H1 (cell line): ENCODE results near the gene OR2T35. TPM values are rescaled to one million over a fixed set of nuclear protein-coding genes. Genes with fewer than 3 reads are reported as not detected.
"Not testable (repeated sequence)": the region's sequence is repeated elsewhere in the genome, so short reads cannot be mapped to it uniquely, and the experiment has no call there.

Source experiments
- CTCF ChIA-PET: fragments of 300-600 bp; sonication (Branson Sonifier 250); formaldehyde crosslinking; loops from one replicate; lab custom pipeline; 2021; ENCODE audit not compliant: partially characterized antibody; lab: Charles Lee
- POLR2A ChIA-PET: fragments of 300-600 bp; sonication (Branson Sonifier 250); formaldehyde crosslinking; loops from one replicate; lab custom pipeline; 2021; ENCODE audit warnings: inconsistent platforms; ENCODE audit not compliant: partially characterized antibody; lab: Charles Lee
- DNase-seq, 2 experiments: peaks; one replicate each; pipeline versions ENCODE4 v3.0.0 to v3.0.0-alpha.2; 2010 to 2022; ENCODE audit warnings: low spot score in 2 of 2, low read depth in 1 of 2, mixed read lengths in 1 of 2
- FAIRE-seq: peaks from 2 replicates; lab custom pipeline; 2011; peaks lifted over from hg19 to GRCh38; lab: Jason Lieb, UNC
- H2AFZ ChIP-seq: 2 replicates; pipeline ENCODE4 v1.8.1; 2012; ENCODE audit warnings: low read length, inconsistent platforms
- H2AK5ac ChIP-seq: 2 replicates; pipeline ENCODE4 v1.6.1; 2013; ENCODE audit warnings: low read depth, low read length
- H2BK120ac ChIP-seq: replicated peaks from 2 replicates; pipeline ENCODE3; 2013; ENCODE audit warnings: low read depth, low read length, inconsistent platforms
- H2BK12ac ChIP-seq: 2 replicates; pipeline ENCODE4 v1.6.1; 2013; ENCODE audit warnings: low read depth, low read length
- H2BK15ac ChIP-seq: 2 replicates; pipeline ENCODE4 v1.6.1; 2013; ENCODE audit warnings: low read length
- H2BK20ac ChIP-seq: 2 replicates; pipeline ENCODE4 v1.6.1; 2013; ENCODE audit warnings: low read length
- H2BK5ac ChIP-seq: 2 replicates; pipeline ENCODE4 v1.6.1; 2013; ENCODE audit warnings: low read depth, low read length
- H3K14ac ChIP-seq: 2 replicates; pipeline ENCODE4 v1.6.1; 2013; ENCODE audit warnings: inconsistent platforms; ENCODE audit not compliant: insufficient read length
- H3K18ac ChIP-seq: 2 replicates; pipeline ENCODE4 v1.6.1; 2013; ENCODE audit warnings: low read length; ENCODE audit errors: extremely low read depth
- H3K23ac ChIP-seq: 2 replicates; pipeline ENCODE4 v1.6.1; 2013; ENCODE audit warnings: inconsistent platforms; ENCODE audit not compliant: insufficient read length
- H3K23me2 ChIP-seq: 2 replicates; pipeline ENCODE4 v1.6.1; 2013; ENCODE audit warnings: low read depth, low read length
- H3K27ac ChIP-seq: 2 replicates; pipeline ENCODE4 v1.6.1; 2011; ENCODE audit warnings: low read depth, low read length, inconsistent platforms
- H3K27me3 ChIP-seq, 4 experiments: replicated peaks in 1 of 4; 1 replicate in 1 of 4; 2 replicates in 3 of 4; pipeline versions ENCODE4 v1.6.1 to v1.8.1; 2011 to 2013; ENCODE audit warnings: low read length in 3 of 4, mild to moderate bottlenecking in 3 of 4, inconsistent platforms in 2 of 4, mixed read lengths in 2 of 4, moderate library complexity in 1 of 4; ENCODE audit not compliant: control insufficient read depth in 3 of 4, insufficient read depth in 3 of 4; ENCODE audit errors: extremely low read depth in 1 of 4
- H3K36me3 ChIP-seq, 4 experiments: 2 replicates each; pipeline versions ENCODE4 v1.6.1 to v1.8.1; 2011 to 2013; ENCODE audit warnings: mild to moderate bottlenecking in 4 of 4, low read length in 3 of 4, moderate library complexity in 2 of 4, control low read depth in 1 of 4, inconsistent platforms in 1 of 4; ENCODE audit not compliant: insufficient read depth in 4 of 4, control insufficient read depth in 2 of 4
- H3K4ac ChIP-seq: replicated peaks from 2 replicates; pipeline ENCODE3; 2013; ENCODE audit warnings: low read length, low read depth, mixed read lengths, inconsistent platforms; ENCODE audit not compliant: insufficient read length
- H3K4me1 ChIP-seq, 4 experiments: replicated peaks in 1 of 4; 1 replicate in 1 of 4; 2 replicates in 3 of 4; pipeline versions ENCODE4 v1.6.1 to v1.8.1; 2011 to 2013; ENCODE audit warnings: low read length in 3 of 4, inconsistent platforms in 2 of 4, mixed read lengths in 1 of 4; ENCODE audit not compliant: insufficient read depth in 4 of 4, control insufficient read depth in 3 of 4
- H3K4me2 ChIP-seq, 2 experiments: 2 replicates each; pipeline versions ENCODE4 v1.6.1 to v1.8.1; 2011 to 2013; ENCODE audit warnings: low read depth in 2 of 2, low read length in 2 of 2, control low read depth in 1 of 2, inconsistent platforms in 1 of 2, mild to moderate bottlenecking in 1 of 2; ENCODE audit not compliant: insufficient read depth in 1 of 2
- H3K4me3 ChIP-seq, 4 experiments: fragments of 200-600, 300-600 bp in 1 of 4; sonication (generic), shearing (Covaris generic), sonication (Bioruptor Twin) in 1 of 4; 2 replicates each; pipeline versions ENCODE4 v1.5.1 to v1.8.1; 2011 to 2016; ENCODE audit warnings: low read length in 4 of 4, low read depth in 3 of 4, control low read depth in 2 of 4, inconsistent platforms in 2 of 4, mild to moderate bottlenecking in 2 of 4, mixed read lengths in 1 of 4, moderate library complexity in 1 of 4; ENCODE audit not compliant: insufficient read depth in 2 of 4; ENCODE audit errors: extremely low read depth in 1 of 4
- H3K56ac ChIP-seq: replicated peaks from 2 replicates; pipeline ENCODE3; 2013; ENCODE audit warnings: low read depth, mild to moderate bottlenecking, mixed read lengths, low read length, inconsistent platforms; ENCODE audit not compliant: insufficient read length
- H3K79me1 ChIP-seq: 2 replicates; pipeline ENCODE4 v1.6.1; 2013; ENCODE audit warnings: low read depth, low read length, control low read depth
- H3K79me2 ChIP-seq, 2 experiments: 2 replicates each; pipeline versions ENCODE4 v1.6.1 to v1.8.1; 2012 to 2013; ENCODE audit warnings: low read length in 2 of 2, mild to moderate bottlenecking in 2 of 2, inconsistent platforms in 1 of 2; ENCODE audit not compliant: insufficient read depth in 2 of 2, control insufficient read depth in 1 of 2
- H3K9ac ChIP-seq, 4 experiments: replicated peaks in 1 of 4; 1 replicate in 1 of 4; 2 replicates in 3 of 4; pipeline versions ENCODE4 v1.6.1 to v1.8.1; 2011 to 2013; ENCODE audit warnings: low read depth in 3 of 4, low read length in 3 of 4, control low read depth in 2 of 4, mild to moderate bottlenecking in 2 of 4, moderate library complexity in 2 of 4, inconsistent platforms in 1 of 4; ENCODE audit errors: extremely low read depth in 1 of 4
- H3K9me3 ChIP-seq, 2 experiments: 2 replicates each; pipeline versions ENCODE4 v1.6.1 to v1.8.1; 2012 to 2013; ENCODE audit warnings: mild to moderate bottlenecking in 2 of 2, moderate library complexity in 2 of 2, control low read depth in 1 of 2, inconsistent platforms in 1 of 2, low read depth in 1 of 2, low read length in 1 of 2, mixed read lengths in 1 of 2; ENCODE audit not compliant: insufficient read depth in 2 of 2
- H4K20me1 ChIP-seq, 2 experiments: replicated peaks in 1 of 2; 2 replicates each; pipeline versions ENCODE3 to v1.8.1; 2011 to 2013; ENCODE audit warnings: inconsistent platforms in 2 of 2, low read length in 2 of 2, mild to moderate bottlenecking in 1 of 2; ENCODE audit not compliant: insufficient read depth in 2 of 2, control insufficient read depth in 1 of 2
- H4K5ac ChIP-seq: 2 replicates; pipeline ENCODE4 v1.6.1; 2013; ENCODE audit warnings: low read length, low read depth, mixed read lengths, inconsistent platforms; ENCODE audit not compliant: insufficient read length
- H4K8ac ChIP-seq: 2 replicates; pipeline ENCODE4 v1.8.0; 2013; ENCODE audit warnings: mild to moderate bottlenecking, moderate library complexity, low read length, inconsistent platforms; ENCODE audit not compliant: insufficient read depth; ENCODE audit errors: extremely low read depth
- H4K91ac ChIP-seq: replicated peaks from 2 replicates; pipeline ENCODE3; 2013; ENCODE audit warnings: low read length, mixed read lengths, inconsistent platforms; ENCODE audit not compliant: insufficient read length
- WGBS, 2 experiments: shearing (Covaris generic) in 1 of 2; methylation state at CpG; one replicate each; pipeline versions ENCODE4 v1.1.6 to v1.1.7; 2013 to 2015; ENCODE audit warnings: low lambda C conversion rate in 2 of 2, mixed read lengths in 2 of 2, inconsistent platforms in 1 of 2, low coverage in 1 of 2, missing lambda C conversion rate in 1 of 2; ENCODE audit not compliant: insufficient replicate concordance in 2 of 2, insufficient coverage in 1 of 2, insufficient read length in 1 of 2; ENCODE audit errors: extremely low coverage in 1 of 2, missing lambda C conversion rate in 1 of 2; 5-methylcytosine and 5-hydroxymethylcytosine counted together
- polyA plus RNA-seq, 7 experiments: library from polyadenylated mRNA; depleted of rRNA in 3 of 7; stranded (reverse) in 5 of 7; unstranded in 2 of 7; fragments of >200 nt in 5 of 7; fragments of 200-250 nt in 2 of 7; gene quantifications; 1 replicate in 5 of 7; 2 replicates in 1 of 7; 4 replicates in 1 of 7; pipeline versions ENCODE4 v1.2.1 to v1.2.3, GENCODE V29; 2011 to 2013; ENCODE audit warnings: missing spikeins in 2 of 7, mixed read lengths in 2 of 7
- total RNA-seq: library from RNA; stranded (reverse); fragmentation: NEBNext Ultra II Directional; extraction: Animal tissue kit (Norgen Biotek cat#: 25700); gene quantifications from 2 replicates; pipeline ENCODE4 v1.2.1, GENCODE V29; 2021

OR2T35 gene
- total and polyA plus RNA-seq, 2 of the 8 experiments (the other 6 are each of a cell fraction or from before 2014, with no cell fraction given): not detected

- H4K91ac ChIP-seq, FAIRE-seq, H4K5ac ChIP-seq, H2BK120ac ChIP-seq, H3K56ac ChIP-seq, H3K14ac ChIP-seq, CTCF ChIA-PET, H2AFZ ChIP-seq, H2BK20ac ChIP-seq, H2BK15ac ChIP-seq, H2AK5ac ChIP-seq, H3K36me3 ChIP-seq, H3K9ac ChIP-seq, H3K4me2 ChIP-seq, POLR2A ChIA-PET, H3K18ac ChIP-seq, H2BK5ac ChIP-seq, H3K27ac ChIP-seq, H3K23ac ChIP-seq, H4K8ac ChIP-seq, DNase-seq, H2BK12ac ChIP-seq, H3K4me3 ChIP-seq, H3K4me1 ChIP-seq, H3K79me1 ChIP-seq, H3K23me2 ChIP-seq, H4K20me1 ChIP-seq, H3K4ac ChIP-seq, H3K79me2 ChIP-seq, H3K27me3 ChIP-seq: not testable (repeated sequence)
- WGBS, 2 experiments: 78% methylated on average over 5 of the region's 5 CpGs; no CpG with 5 or more reads in 1 of the 2 experiments
- H3K9me3 ChIP-seq: peaks cover 9 to 32% of the 10 kb centered on the region in 2 experiments; a peak in 3 of 4 replicates
Measured at GRCh38 chr1:248663453-248664328, 18.6 kb upstream of the OR2T35 start.
